HUES48 (cell line): ENCODE results near the gene ADAMTSL1.

Experiments used
- H3K27ac ChIP-seq: one replicate; pipeline ENCODE4 v1.7.0; 2013; ENCODE audit warnings: low read depth, low read length, inconsistent platforms
- H3K27me3 ChIP-seq: 2 replicates; pipeline ENCODE4 v1.6.1; 2013; ENCODE audit warnings: mild to moderate bottlenecking, low read length; ENCODE audit not compliant: control insufficient read depth, insufficient read depth
- H3K36me3 ChIP-seq: 2 replicates; pipeline ENCODE4 v1.6.1; 2013; ENCODE audit warnings: low read length; ENCODE audit not compliant: control insufficient read depth, insufficient read depth
- H3K4me1 ChIP-seq: 2 replicates; pipeline ENCODE4 v1.6.1; 2013; ENCODE audit warnings: mild to moderate bottlenecking, low read length; ENCODE audit not compliant: control insufficient read depth, insufficient read depth
- H3K4me3 ChIP-seq: 2 replicates; pipeline ENCODE4 v1.5.1; 2013; ENCODE audit warnings: mild to moderate bottlenecking, low read depth, low read length
- H3K9ac ChIP-seq: 2 replicates; pipeline ENCODE4 v1.6.1; 2013; ENCODE audit warnings: mild to moderate bottlenecking, low read depth, low read length, moderate library complexity
- H3K9me3 ChIP-seq: 2 replicates; pipeline ENCODE4 v1.6.1; 2013; ENCODE audit warnings: low read length; ENCODE audit not compliant: control insufficient read depth, insufficient read depth

The ADAMTSL1 gene

GRCh38 chr9:18795947-18796671 is 322.2 kb downstream of the ADAMTSL1 start:
- H3K9ac ChIP-seq, result no peak overlapping the region
- H3K4me1 ChIP-seq, result peaks cover 9% of the 10 kb centered on the region
- H3K27ac ChIP-seq, result no peak overlapping the region
- no peaks in the 10 kb centered on the region for H3K27me3 ChIP-seq
- H3K36me3 ChIP-seq, result no peaks in the 10 kb centered on the region
- H3K9me3 ChIP-seq, result no peaks in the 10 kb centered on the region
- no peak overlapping the region for H3K4me3 ChIP-seq

- H3K27ac ChIP-seq, result no peak overlapping the region
- no peak overlapping the region for H3K9ac ChIP-seq
- no peaks in the 10 kb centered on the region for H3K27me3 ChIP-seq
- H3K4me1 ChIP-seq, result peaks cover 9% of the 10 kb centered on the region
- no peaks in the 10 kb centered on the region for H3K36me3 ChIP-seq
- no peak overlapping the region for H3K4me3 ChIP-seq
- no peaks in the 10 kb centered on the region for H3K9me3 ChIP-seq
Measured at GRCh38 chr9:18796696-18797270, 322.8 kb downstream of the ADAMTSL1 start.

GRCh38 chr9:18798106-18798505 is 324.2 kb downstream of the ADAMTSL1 start:
- Histone ChIP-seq H3K9ac (no peak overlapping the region), H3K36me3 (no peaks in the 10 kb centered on the region), H3K27ac (no peak overlapping the region), H3K4me3 (no peak overlapping the region), H3K4me1 (peaks cover 9% of the 10 kb centered on the region), H3K27me3 (no peaks in the 10 kb centered on the region), H3K9me3 (no peaks in the 10 kb centered on the region)

GRCh38 chr9:18798508-18799290 is 324.7 kb downstream of the ADAMTSL1 start:
- no peak overlapping the region for H3K4me3 ChIP-seq
- H3K9ac ChIP-seq, result no peak overlapping the region
- H3K9me3 ChIP-seq, result no peaks in the 10 kb centered on the region
- H3K27ac ChIP-seq, result peak overlapping the region; percentile 36
- no peaks in the 10 kb centered on the region for H3K27me3 ChIP-seq
- H3K4me1 ChIP-seq, result peaks cover 9% of the 10 kb centered on the region
- no peaks in the 10 kb centered on the region for H3K36me3 ChIP-seq

- Histone ChIP-seq H3K27ac (peak overlapping the region; percentile 36), H3K4me1 (peaks cover 12% of the 10 kb centered on the region), H3K9ac (no peak overlapping the region), H3K4me3 (no peak overlapping the region), H3K27me3 (no peaks in the 10 kb centered on the region), H3K9me3 (no peaks in the 10 kb centered on the region), H3K36me3 (no peaks in the 10 kb centered on the region)
Measured at GRCh38 chr9:18799428-18799827, 325.5 kb downstream of the ADAMTSL1 start.

GRCh38 chr9:18800579-18800978 is 326.6 kb downstream of the ADAMTSL1 start:
- Histone ChIP-seq H3K27me3 (no peaks in the 10 kb centered on the region), H3K9me3 (no peaks in the 10 kb centered on the region), H3K9ac (no peak overlapping the region), H3K4me3 (no peak overlapping the region), H3K27ac (no peak overlapping the region), H3K4me1 (peaks cover 24% of the 10 kb centered on the region), H3K36me3 (no peaks in the 10 kb centered on the region)

GRCh38 chr9:18805386-18805785 is 331.4 kb downstream of the ADAMTSL1 start:
- no peaks in the 10 kb centered on the region for H3K9me3 ChIP-seq
- no peaks in the 10 kb centered on the region for H3K36me3 ChIP-seq
- H3K9ac ChIP-seq, result no peak overlapping the region
- peaks cover 18% of the 10 kb centered on the region for H3K4me1 ChIP-seq
- H3K27ac ChIP-seq, result no peak overlapping the region
- H3K4me3 ChIP-seq, result no peak overlapping the region
- no peaks in the 10 kb centered on the region for H3K27me3 ChIP-seq

- Histone ChIP-seq H3K4me1 (peaks cover 18% of the 10 kb centered on the region), H3K9me3 (no peaks in the 10 kb centered on the region), H3K4me3 (no peak overlapping the region), H3K27me3 (no peaks in the 10 kb centered on the region), H3K36me3 (no peaks in the 10 kb centered on the region), H3K27ac (no peak overlapping the region), H3K9ac (no peak overlapping the region)
Measured at GRCh38 chr9:18806232-18807080, 332.5 kb downstream of the ADAMTSL1 start.

GRCh38 chr9:18810581-18810980 is 336.6 kb downstream of the ADAMTSL1 start:
- H3K9me3 ChIP-seq, result no peaks in the 10 kb centered on the region
- no peaks in the 10 kb centered on the region for H3K27me3 ChIP-seq
- H3K4me3 ChIP-seq, result no peak overlapping the region
- no peaks in the 10 kb centered on the region for H3K36me3 ChIP-seq
- no peak overlapping the region for H3K27ac ChIP-seq
- H3K9ac ChIP-seq, result no peak overlapping the region
- peaks cover 3% of the 10 kb centered on the region; the same call in 1 of the 2 replicates for H3K4me1 ChIP-seq

- Histone ChIP-seq H3K4me3 (no peak overlapping the region), H3K27me3 (no peaks in the 10 kb centered on the region), H3K4me1 (no peaks in the 10 kb centered on the region), H3K9ac (no peak overlapping the region), H3K36me3 (no peaks in the 10 kb centered on the region), H3K9me3 (no peaks in the 10 kb centered on the region), H3K27ac (no peak overlapping the region)
Measured at GRCh38 chr9:18811171-18811570, 337.2 kb downstream of the ADAMTSL1 start.
